Head of caudate nucleus (tissue), 42 donors: Measurements from ENCODE around the gene INPP4B.

ENCODE experiments used
- DNase-seq, 42 donors: peaks; one replicate each; pipeline versions ENCODE4 v3.0.0 to v3.0.0-alpha.2; 2020 to 2021; ENCODE audit warnings: mixed read lengths in 7 of 42
- intact Hi-C: fragments of 100-400 bp; cut with DNase I; formaldehyde crosslinking; loops from one replicate; pipeline ENCODE4 v1.15.0; 2022

The INPP4B gene

DNA sequence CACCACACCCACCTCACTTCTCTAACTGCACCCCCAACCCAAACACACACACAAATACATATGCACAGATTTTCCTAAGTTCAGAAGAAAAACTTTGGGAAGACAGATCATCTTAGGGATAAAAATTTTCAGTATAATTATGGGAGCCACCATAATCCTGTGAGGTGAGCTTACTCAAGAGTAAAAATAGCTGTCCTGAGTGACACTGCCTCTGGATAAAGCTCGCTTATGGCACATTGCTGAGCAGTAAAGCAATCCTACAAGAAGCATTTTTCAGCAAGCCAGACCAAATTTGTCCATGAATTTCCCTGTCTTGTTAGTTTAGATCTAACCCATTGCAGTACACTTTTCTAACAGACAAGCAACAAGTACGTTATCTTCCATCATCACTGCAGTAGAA lies 83.8 kb downstream of the INPP4B start:
- no peak for DNase-seq
- intact Hi-C loops = no loop called here

DNA sequence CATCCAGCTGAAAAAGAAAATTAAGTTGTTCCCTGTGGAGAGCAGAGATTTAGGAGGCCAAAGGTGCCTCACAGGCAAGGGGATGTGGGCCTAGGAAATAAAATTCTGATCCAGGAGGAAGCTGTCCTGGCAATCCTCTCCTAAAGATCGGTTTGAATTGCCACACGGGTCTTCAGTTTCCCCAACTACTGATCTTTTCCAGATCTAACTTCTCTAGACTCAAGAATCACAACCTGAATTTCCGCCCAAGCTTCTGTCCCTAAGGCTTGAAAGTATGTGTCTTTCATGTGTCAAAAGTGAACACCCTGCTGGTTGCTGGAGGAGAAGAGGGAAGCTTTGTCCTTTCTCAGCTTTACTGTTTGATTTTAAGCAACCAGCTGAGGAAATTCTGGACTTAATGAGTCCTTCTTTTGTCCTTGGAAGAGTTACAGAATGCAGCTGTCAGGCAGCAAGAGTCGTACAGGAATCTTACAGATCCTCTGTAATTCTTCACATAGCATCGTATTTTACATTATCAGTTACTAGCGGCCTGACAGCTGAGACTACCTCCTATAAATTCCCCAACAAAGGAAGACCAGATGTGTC lies 93.8 kb downstream of the INPP4B start:
- intact Hi-C loops = no loop called here
- no peak for DNase-seq

- DNase-seq = no peak
- intact Hi-C loops = no loop called here
These were observed 102.8 kb downstream of the INPP4B start for GRCh38 chr4:142743121-142743825.

GRCh38 chr4:142741995-142742394 lies 104.1 kb downstream of the INPP4B start:
- intact Hi-C loops = no loop called here
- no peak for DNase-seq

DNA sequence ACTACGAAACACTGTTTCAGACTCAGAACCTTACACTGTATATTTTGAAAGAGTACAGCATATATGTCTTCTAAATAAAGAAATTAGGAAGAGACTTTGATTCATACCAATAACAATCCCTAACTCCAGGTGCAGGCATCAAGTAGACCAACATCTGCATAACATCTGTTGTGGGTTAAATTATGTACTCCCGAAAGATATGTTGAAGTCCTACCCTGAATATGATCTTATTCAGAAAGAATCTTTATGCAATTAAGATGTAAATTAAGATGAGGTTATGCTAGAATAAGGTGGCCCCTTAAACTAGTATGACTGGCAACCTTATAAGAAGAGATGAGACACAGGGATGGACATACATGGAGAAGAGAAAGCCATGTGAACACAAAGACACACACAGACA lies 117.9 kb downstream of the INPP4B start:
- DNase-seq = no peak
- intact Hi-C loops = no loop called here

- intact Hi-C loops = no loop called here
- no peak for DNase-seq
These were observed 119.0 kb downstream of the INPP4B start for GRCh38 chr4:142727149-142727548.

DNA sequence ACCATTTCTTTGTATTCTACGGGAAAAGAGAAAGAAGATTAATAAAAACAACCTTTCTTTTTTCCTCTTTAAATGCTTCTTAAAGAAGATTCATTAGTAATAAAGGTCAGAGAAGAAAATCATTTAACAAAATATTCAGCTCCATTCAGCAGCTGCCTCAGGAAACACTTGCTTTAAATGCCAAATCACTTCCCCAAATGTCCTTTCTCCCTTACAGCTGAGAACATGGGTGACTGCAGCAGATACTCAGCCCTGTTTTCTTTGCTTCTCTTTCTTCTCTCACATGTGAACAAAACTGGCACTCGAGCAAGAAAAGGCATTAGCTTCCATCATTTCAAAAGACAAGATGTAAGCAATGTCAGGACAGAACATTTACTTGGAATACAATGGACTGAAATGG lies 120.2 kb downstream of the INPP4B start:
- intact Hi-C loops = no loop called here
- DNase-seq = no peak

DNA sequence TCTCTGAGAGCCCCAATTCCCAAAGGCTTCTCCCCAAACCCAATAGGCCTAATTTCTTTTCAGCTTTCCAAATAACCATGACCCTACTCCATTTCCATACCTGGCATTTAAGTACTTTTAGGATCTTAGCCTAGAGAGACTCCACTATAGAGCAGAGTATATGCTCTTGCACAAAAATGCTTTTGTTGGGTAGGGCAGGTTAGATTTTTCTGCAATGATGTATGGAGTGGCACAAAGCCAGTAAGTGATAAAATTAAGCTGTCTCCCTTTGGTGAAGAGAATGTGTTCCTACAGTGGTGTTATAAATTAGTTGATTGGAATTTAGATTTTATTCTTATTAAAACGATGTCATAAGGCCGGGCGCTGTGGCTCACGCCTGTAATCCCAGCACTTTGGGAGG lies 124.9 kb downstream of the INPP4B start:
- intact Hi-C loops = no loop called here
- no peak for DNase-seq

- intact Hi-C loops = no loop called here
- DNase-seq = no peak
These were observed 126.1 kb downstream of the INPP4B start for GRCh38 chr4:142719854-142720541.

DNA sequence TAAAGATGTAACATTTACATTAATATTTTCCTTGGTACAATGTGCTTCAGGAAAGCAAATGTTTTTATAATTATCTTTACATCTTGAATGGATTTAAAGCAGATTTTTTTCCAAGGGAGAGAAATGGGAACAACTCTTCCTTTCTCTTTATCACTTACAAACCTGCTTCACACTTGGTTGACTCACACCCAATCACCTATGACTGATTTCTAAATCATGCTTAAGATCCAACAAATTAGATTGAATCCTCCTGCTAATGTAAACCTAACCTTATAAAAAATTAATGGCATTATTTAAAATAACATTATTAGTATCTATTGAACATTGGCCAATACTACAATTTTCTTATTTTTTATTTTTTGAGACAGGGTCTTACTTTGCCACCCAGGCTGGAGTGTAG lies 127.1 kb downstream of the INPP4B start:
- DNase-seq = no peak
- intact Hi-C loops = no loop called here

- intact Hi-C loops = no loop called here
- no peak for DNase-seq
These were observed 130.4 kb downstream of the INPP4B start for GRCh38 chr4:142715727-142716126.

DNA sequence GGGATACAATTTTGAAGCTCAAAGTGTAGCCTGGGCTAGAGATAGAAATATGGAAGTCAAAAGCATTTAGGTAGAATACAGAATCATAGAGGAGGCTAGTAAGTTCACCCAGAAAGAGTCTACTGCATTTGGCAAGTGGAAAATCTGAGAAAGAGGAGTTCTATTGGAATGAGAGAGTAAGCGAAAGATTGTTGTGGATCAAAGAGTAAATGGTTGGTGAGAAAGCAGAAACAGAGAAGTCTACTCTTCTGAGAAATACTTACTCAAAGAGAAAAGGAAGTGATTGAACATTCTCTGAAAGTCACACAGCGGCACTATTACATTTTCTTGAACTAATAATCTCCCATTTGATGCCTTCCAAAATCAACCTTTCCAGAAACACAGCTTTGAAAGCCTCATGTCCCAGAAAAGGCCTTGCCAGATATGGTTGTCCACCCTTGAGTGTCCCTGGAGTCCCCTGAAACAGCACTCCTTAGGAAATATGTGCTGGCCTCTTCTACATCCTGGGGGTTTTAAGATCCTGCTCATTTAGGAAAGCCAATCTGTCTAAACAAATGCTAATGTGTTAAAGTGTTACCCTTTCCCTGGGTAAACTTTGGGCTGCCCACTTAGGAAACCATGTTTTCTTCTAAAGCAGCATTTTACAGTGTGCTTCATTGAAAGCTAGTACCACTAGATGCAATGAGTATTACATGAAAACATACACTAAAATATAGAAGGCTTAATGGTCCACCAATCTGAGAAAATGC lies 132.6 kb downstream of the INPP4B start:
- intact Hi-C loops = no loop called here
- DNase-seq = no peak

GRCh38 chr4:142708231-142708630 lies 137.9 kb downstream of the INPP4B start:
- DNase-seq = no peak
- intact Hi-C loops = no loop called here

GRCh38 chr4:142707401-142707800 lies 138.7 kb downstream of the INPP4B start:
- DNase-seq = no peak
- intact Hi-C loops = no loop called here

DNA sequence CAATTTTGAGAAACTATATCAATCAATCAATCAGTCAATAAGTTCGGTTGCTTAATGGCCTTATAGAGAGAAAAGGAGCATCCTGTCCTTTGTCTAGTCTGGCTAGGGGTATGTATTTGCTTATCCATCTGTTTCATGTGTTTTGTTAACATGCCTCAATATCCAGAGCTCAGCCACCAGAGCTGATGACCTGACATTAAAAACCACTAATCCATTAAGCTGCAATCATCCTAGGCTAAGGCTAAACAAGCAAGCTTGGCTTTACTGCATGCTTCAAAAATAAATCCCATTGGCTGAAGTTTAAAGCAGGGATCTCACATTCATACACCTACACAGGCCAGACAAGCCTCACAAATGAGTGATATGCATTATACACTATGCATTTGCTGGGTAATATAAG lies 139.7 kb downstream of the INPP4B start:
- DNase-seq = no peak
- intact Hi-C loops = no loop called here

DNA sequence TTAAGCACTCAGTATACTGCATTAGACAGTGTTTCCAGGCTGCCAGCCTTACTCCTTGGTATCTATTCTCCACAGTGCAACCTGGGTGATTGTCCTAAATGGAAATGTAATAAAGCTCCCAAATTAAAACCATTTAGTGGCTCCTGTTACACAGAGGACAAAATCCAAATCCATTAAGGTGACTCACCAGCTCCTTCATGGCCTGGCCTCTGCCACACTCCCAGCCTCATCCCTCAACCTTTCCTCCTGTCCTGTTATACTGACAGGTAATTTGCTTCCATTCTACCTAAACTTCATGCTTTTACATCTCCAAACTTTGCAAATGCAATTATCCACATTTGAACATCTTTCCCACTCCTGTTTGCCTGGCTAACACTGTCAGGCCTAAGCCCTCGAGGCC lies 140.3 kb downstream of the INPP4B start:
- intact Hi-C loops = no loop called here
- no peak for DNase-seq

- no peak for DNase-seq
- intact Hi-C loops = no loop called here
These were observed 142.3 kb downstream of the INPP4B start for GRCh38 chr4:142703694-142704309.

DNA sequence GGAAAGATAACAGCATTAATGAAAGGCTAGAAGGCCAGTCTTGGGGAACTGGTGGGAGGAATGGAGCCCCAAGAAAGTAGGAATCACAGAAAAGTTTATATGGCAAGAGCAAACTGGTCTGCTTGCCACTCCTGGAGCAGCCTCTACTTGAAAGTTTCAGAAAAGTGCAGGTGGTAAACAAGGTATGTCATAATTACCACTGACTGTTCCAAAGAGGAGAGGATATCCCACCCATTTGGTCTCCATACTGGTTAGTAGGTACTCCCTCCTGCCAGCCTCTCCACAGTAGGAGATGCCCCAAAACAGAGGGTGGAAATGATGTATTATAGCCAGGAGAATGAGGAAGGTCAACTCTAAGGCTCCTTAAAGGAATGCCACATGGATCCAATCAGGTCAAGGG lies 145.1 kb downstream of the INPP4B start:
- intact Hi-C loops = no loop called here
- no peak for DNase-seq

DNA sequence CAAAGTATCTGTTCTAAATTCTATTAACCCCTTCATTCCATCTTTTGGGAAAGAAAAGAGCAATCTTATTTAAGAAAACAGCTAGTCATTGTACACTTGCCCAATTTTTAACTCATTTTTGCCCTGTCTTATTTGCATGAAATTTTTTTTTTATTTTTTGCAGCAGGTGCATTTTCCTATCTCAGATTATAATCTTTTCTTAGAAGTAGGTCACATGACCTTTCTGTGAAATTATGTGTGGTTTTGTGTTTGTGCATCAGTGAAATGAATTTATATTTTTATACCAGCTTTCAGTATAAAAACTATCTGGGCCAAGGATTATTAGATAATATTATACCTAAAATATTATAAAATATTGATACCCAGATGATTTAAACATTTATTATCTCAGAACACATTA lies 145.6 kb downstream of the INPP4B start:
- no peak for DNase-seq
- intact Hi-C loops = no loop called here

- intact Hi-C loops = no loop called here
- no peak for DNase-seq
These were observed 147.5 kb downstream of the INPP4B start for GRCh38 chr4:142698552-142698951.
